ENCODE measurements around the gene INTS12. TPM values are rescaled to one million over a fixed set of nuclear protein-coding genes. Genes with fewer than 3 reads are reported as not detected.

The INTS12 gene
- total RNA-seq, 3 donors from 2014 or later (not counting 1 experiment from before 2014, with no cell fraction given), result 19.4 to 22.8 (median 19.9) TPM

GRCh38 chr4:105637408-105638176 is 70.9 kb downstream of the INTS12 start:
- Histone ChIP-seq H3K4me3 (ENCODE audit: low read length) (no peak overlapping the region), H3K9me3 (ENCODE audit: control insufficient read depth, insufficient read depth, low read length) (no peaks in the 10 kb centered on the region), H3K36me3 (ENCODE audit: control insufficient read depth, insufficient read depth, low read length) (no peaks in the 10 kb centered on the region), H3K27me3 (ENCODE audit: control insufficient read depth, insufficient read depth, low read length) (no peaks in the 10 kb centered on the region), H3K4me1 (ENCODE audit: control insufficient read depth, insufficient read depth, low read length) (no peaks in the 10 kb centered on the region), H3K27ac (ENCODE audit: low read length) (no peak overlapping the region)
- ATAC-seq (no peak), DNase-seq (peak in 1 of 2 donors; percentile 38)
- WGBS (ENCODE audit: insufficient coverage), result 44% methylated on average over 4 of the region's 4 CpGs
- H3K4me3 Mint-ChIP-seq, result no peak overlapping the region
- no peaks in the 10 kb centered on the region for H3K4me1 Mint-ChIP-seq
- H3K9me3 Mint-ChIP-seq, result no peaks in the 10 kb centered on the region
- no peaks in the 10 kb centered on the region for H3K36me3 Mint-ChIP-seq
- TF ChIP-seq, protein P1, sequence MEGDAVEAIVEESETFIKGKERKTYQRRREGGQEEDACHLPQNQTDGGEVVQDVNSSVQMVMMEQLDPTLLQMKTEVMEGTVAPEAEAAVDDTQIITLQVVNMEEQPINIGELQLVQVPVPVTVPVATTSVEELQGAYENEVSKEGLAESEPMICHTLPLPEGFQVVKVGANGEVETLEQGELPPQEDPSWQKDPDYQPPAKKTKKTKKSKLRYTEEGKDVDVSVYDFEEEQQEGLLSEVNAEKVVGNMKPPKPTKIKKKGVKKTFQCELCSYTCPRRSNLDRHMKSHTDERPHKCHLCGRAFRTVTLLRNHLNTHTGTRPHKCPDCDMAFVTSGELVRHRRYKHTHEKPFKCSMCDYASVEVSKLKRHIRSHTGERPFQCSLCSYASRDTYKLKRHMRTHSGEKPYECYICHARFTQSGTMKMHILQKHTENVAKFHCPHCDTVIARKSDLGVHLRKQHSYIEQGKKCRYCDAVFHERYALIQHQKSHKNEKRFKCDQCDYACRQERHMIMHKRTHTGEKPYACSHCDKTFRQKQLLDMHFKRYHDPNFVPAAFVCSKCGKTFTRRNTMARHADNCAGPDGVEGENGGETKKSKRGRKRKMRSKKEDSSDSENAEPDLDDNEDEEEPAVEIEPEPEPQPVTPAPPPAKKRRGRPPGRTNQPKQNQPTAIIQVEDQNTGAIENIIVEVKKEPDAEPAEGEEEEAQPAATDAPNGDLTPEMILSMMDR (IDR thresholded peaks at IDR 0.05), result no peak
- H3K27me3 Mint-ChIP-seq (ENCODE audit: low read depth in 2 of 2), result peaks cover 9 to 28% of the 10 kb centered on the region in 2 donors
- no peak overlapping the region for H3K27ac Mint-ChIP-seq
- intact Hi-C loops (cut with micrococcal nuclease), result no loop called here

- no CpG with 5 or more reads among the region's 1 CpG for WGBS (ENCODE audit: insufficient coverage)
- no peaks in the 10 kb centered on the region for H3K36me3 Mint-ChIP-seq
- Histone ChIP-seq H3K4me3 (ENCODE audit: low read length) (no peak overlapping the region), H3K27me3 (ENCODE audit: control insufficient read depth, insufficient read depth, low read length) (no peaks in the 10 kb centered on the region), H3K4me1 (ENCODE audit: control insufficient read depth, insufficient read depth, low read length) (no peaks in the 10 kb centered on the region), H3K36me3 (ENCODE audit: control insufficient read depth, insufficient read depth, low read length) (no peaks in the 10 kb centered on the region), H3K9me3 (ENCODE audit: control insufficient read depth, insufficient read depth, low read length) (no peaks in the 10 kb centered on the region), H3K27ac (ENCODE audit: low read length) (no peak overlapping the region)
- DNase-seq (no peak), ATAC-seq (no peak)
- no peak overlapping the region for H3K27ac Mint-ChIP-seq
- intact Hi-C loops (cut with micrococcal nuclease), result no loop called here
- TF ChIP-seq, protein P1 (IDR thresholded peaks at IDR 0.05), result no peak
- no peaks in the 10 kb centered on the region for H3K9me3 Mint-ChIP-seq
- H3K4me3 Mint-ChIP-seq, result no peak overlapping the region
- peaks cover 0 to 6% of the 10 kb centered on the region in 2 donors for H3K27me3 Mint-ChIP-seq (ENCODE audit: low read depth in 2 of 2)
- H3K4me1 Mint-ChIP-seq, result no peaks in the 10 kb centered on the region
Observed at GRCh38 chr4:105634402-105635080, 73.9 kb downstream of the INTS12 start.

DNA sequence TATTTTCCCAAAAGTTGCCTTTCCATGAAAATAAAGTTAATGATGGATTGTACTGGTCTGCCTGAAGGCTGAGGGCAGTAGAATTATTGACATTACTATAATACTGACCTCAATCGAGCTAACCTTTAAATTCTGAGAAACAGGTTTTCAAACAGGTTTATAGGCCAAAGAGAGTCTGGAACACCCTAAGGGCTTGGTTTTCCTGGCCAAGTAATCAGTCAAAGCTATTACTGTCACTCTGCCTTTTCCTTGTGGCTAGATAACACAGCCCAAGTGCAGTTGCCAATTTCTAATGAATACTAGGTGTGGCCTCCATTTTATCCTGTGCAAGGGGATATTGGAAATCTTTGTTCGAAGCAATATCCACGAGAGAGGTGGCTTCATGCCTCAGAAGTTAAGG is 75.2 kb downstream of the INTS12 start:
- ATAC-seq, result no peak
- H3K4me3 ChIP-seq (ENCODE audit: low read length), result no peak overlapping the region

More for the DNA sequence above, 75.2 kb downstream of the INTS12 start:
- H3K27ac Mint-ChIP-seq, result no peak overlapping the region
- peaks cover 0 to 6% of the 10 kb centered on the region in 2 donors for H3K27me3 Mint-ChIP-seq (ENCODE audit: low read depth in 2 of 2)
- H3K36me3 Mint-ChIP-seq, result no peaks in the 10 kb centered on the region
- no peaks in the 10 kb centered on the region for H3K4me1 ChIP-seq (ENCODE audit: control insufficient read depth, insufficient read depth, low read length)
- no peak overlapping the region for H3K27ac ChIP-seq (ENCODE audit: low read length)
- no peaks in the 10 kb centered on the region for H3K9me3 ChIP-seq (ENCODE audit: control insufficient read depth, insufficient read depth, low read length)
- H3K4me3 Mint-ChIP-seq, result no peak overlapping the region
- intact Hi-C loops (cut with micrococcal nuclease), result no loop called here
- DNase-seq, result no peak
- no peaks in the 10 kb centered on the region for H3K4me1 Mint-ChIP-seq
- WGBS (ENCODE audit: insufficient coverage), result 82% methylated on average over 3 of the region's 3 CpGs
- no peaks in the 10 kb centered on the region for H3K36me3 ChIP-seq (ENCODE audit: control insufficient read depth, insufficient read depth, low read length)
- H3K27me3 ChIP-seq (ENCODE audit: control insufficient read depth, insufficient read depth, low read length), result no peaks in the 10 kb centered on the region
- TF ChIP-seq, protein P1 (IDR thresholded peaks at IDR 0.05), result no peak
- H3K9me3 Mint-ChIP-seq, result no peaks in the 10 kb centered on the region

Other genes starting within 250 kb of the INTS12 start
- gene PPA2, start 234.6 kb downstream of the INTS12 start, total RNA-seq, result 10 to 100 TPM; 41.6 to 50.6 (median 48.0) TPM
- not detected for gene ARHGEF38, start 156.1 kb downstream of the INTS12 start, total RNA-seq
- 1 to 10 TPM; 5.6 to 7.7 (median 6.2) TPM for gene GSTCD, start 95 bp upstream of the INTS12 start, total RNA-seq
- gene NPNT, start 186.8 kb upstream of the INTS12 start, total RNA-seq, result not detected